HL-60 (cell line): ENCODE data around the gene IL2RG.

Source experiments
- GABPA ChIP-seq: IDR thresholded peaks from 2 replicates; pipeline ENCODE4 v1.6.1; 2012; ENCODE audit warnings: low read depth
- POLR2AphosphoS5 ChIP-seq: IDR thresholded peaks from 2 replicates; pipeline ENCODE4 v1.6.1; 2012; ENCODE audit warnings: low read depth
- SPI1 ChIP-seq: IDR thresholded peaks from 2 replicates; pipeline ENCODE4 v1.6.1; 2012; ENCODE audit warnings: low read depth, mild to moderate bottlenecking, borderline replicate concordance
- TF ChIP-seq, protein P1 (sequence below): IDR thresholded peaks from one replicate; pipeline ENCODE4 v1.5.1; 2011; ENCODE audit warnings: low read length, control low read depth, inconsistent platforms; ENCODE audit not compliant: insufficient read depth
- TF ChIP-seq, protein P2 (sequence below): IDR thresholded peaks from 2 replicates; pipeline ENCODE4 v1.6.1; 2012; ENCODE audit warnings: low read depth; ENCODE audit not compliant: insufficient replicate concordance

DNA sequence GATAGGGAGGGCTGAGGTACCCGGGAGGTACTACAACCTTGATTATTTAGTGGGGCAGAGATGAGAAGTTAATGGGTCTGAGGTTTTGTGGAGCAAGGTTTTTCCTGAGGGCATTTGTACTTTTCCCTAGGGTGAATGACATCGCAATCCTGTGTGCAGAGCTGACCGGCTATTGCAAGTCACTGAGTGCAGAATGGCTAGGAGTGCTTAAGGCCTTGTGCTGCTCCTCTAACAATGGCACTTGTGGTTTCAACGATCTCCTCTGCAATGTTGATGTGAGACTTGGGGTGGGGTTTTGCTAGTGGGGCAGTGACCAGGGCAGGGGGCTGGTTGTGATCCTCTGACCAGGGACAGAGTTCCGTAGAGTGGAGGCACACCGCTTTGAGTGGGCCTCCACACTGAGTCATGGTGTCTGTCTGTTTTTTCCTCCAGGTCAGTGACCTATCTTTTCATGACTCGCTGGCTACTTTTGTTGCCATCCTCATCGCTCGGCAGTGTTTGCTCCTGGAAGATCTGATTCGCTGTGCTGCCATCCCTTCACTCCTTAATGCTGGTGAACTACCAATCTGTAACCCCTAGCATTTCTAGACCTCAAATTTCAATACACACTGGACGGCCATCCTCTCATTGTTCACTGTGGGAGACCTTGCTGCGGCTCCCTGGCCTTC is 16.9 kb upstream of the IL2RG start:
- TF ChIP-seq, protein P1, sequence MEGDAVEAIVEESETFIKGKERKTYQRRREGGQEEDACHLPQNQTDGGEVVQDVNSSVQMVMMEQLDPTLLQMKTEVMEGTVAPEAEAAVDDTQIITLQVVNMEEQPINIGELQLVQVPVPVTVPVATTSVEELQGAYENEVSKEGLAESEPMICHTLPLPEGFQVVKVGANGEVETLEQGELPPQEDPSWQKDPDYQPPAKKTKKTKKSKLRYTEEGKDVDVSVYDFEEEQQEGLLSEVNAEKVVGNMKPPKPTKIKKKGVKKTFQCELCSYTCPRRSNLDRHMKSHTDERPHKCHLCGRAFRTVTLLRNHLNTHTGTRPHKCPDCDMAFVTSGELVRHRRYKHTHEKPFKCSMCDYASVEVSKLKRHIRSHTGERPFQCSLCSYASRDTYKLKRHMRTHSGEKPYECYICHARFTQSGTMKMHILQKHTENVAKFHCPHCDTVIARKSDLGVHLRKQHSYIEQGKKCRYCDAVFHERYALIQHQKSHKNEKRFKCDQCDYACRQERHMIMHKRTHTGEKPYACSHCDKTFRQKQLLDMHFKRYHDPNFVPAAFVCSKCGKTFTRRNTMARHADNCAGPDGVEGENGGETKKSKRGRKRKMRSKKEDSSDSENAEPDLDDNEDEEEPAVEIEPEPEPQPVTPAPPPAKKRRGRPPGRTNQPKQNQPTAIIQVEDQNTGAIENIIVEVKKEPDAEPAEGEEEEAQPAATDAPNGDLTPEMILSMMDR, result no peak
- TF ChIP-seq POLR2AphosphoS5 (no peak), GABPA (no peak), SPI1 (no peak)
- TF ChIP-seq, protein P2, sequence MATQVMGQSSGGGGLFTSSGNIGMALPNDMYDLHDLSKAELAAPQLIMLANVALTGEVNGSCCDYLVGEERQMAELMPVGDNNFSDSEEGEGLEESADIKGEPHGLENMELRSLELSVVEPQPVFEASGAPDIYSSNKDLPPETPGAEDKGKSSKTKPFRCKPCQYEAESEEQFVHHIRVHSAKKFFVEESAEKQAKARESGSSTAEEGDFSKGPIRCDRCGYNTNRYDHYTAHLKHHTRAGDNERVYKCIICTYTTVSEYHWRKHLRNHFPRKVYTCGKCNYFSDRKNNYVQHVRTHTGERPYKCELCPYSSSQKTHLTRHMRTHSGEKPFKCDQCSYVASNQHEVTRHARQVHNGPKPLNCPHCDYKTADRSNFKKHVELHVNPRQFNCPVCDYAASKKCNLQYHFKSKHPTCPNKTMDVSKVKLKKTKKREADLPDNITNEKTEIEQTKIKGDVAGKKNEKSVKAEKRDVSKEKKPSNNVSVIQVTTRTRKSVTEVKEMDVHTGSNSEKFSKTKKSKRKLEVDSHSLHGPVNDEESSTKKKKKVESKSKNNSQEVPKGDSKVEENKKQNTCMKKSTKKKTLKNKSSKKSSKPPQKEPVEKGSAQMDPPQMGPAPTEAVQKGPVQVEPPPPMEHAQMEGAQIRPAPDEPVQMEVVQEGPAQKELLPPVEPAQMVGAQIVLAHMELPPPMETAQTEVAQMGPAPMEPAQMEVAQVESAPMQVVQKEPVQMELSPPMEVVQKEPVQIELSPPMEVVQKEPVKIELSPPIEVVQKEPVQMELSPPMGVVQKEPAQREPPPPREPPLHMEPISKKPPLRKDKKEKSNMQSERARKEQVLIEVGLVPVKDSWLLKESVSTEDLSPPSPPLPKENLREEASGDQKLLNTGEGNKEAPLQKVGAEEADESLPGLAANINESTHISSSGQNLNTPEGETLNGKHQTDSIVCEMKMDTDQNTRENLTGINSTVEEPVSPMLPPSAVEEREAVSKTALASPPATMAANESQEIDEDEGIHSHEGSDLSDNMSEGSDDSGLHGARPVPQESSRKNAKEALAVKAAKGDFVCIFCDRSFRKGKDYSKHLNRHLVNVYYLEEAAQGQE, result no peak
